HepG2 (cell line): ENCODE results near the gene ZNF684. TPM values are rescaled to one million over a fixed set of nuclear protein-coding genes. Genes with fewer than 3 reads are reported as not detected.

Experiments
- AKAP8 ChIP-seq: sonication (generic); formaldehyde crosslinking; IDR thresholded peaks from 2 replicates; pipeline ENCODE4 v1.5.1; 2020; ENCODE audit warnings: mild to moderate bottlenecking, missing genetic modification reagents
- ARHGAP35 ChIP-seq: sonication (generic); formaldehyde crosslinking; IDR thresholded peaks from 2 replicates; pipeline ENCODE4 v1.9.0; 2022; ENCODE audit warnings: mild to moderate bottlenecking, inconsistent platforms, moderate library complexity, missing genetic modification reagents, borderline replicate concordance
- DMAP1 ChIP-seq: IDR thresholded peaks from 2 replicates; pipeline ENCODE4 v1.6.1; 2016
- FOXK2 ChIP-seq: fragments of 450-650 bp; IDR thresholded peaks from 2 replicates; pipeline ENCODE4 v1.6.1; 2016
- HCFC1 ChIP-seq: fragments of 150-350 bp; IDR thresholded peaks from 2 replicates; pipeline ENCODE4 v1.6.1; 2014; ENCODE audit warnings: low read depth, low read length
- KIAA2018 ChIP-seq: sonication (generic); formaldehyde crosslinking; IDR thresholded peaks from 2 replicates; pipeline ENCODE4 v1.5.0; 2020; ENCODE audit warnings: mild to moderate bottlenecking, missing genetic modification reagents, borderline replicate concordance
- LBX2 ChIP-seq: sonication (generic); formaldehyde crosslinking; IDR thresholded peaks from 2 replicates; pipeline ENCODE4 v1.5.0; 2020; ENCODE audit warnings: missing genetic modification reagents, mild to moderate bottlenecking, borderline replicate concordance
- NFAT5 ChIP-seq: sonication (generic); formaldehyde crosslinking; IDR thresholded peaks from 2 replicates; pipeline ENCODE4 v1.4.0; 2020; ENCODE audit warnings: missing genetic modification reagents
- SIX4 ChIP-seq: sonication (generic); formaldehyde crosslinking; IDR thresholded peaks from 2 replicates; pipeline ENCODE4 v1.4.0; 2020; ENCODE audit warnings: missing genetic modification reagents
- SRF ChIP-seq: IDR thresholded peaks from 2 replicates; pipeline ENCODE4 v1.6.1; 2011; ENCODE audit warnings: mild to moderate bottlenecking, low read depth, low read length, moderate library complexity
- ZFP90 ChIP-seq: sonication (generic); formaldehyde crosslinking; IDR thresholded peaks from 2 replicates; pipeline ENCODE4 v1.8.0; 2022; ENCODE audit warnings: missing genetic modification reagents, mild to moderate bottlenecking, inconsistent platforms, borderline replicate concordance
- ZNF136 ChIP-seq: sonication (generic); formaldehyde crosslinking; IDR thresholded peaks from 2 replicates; pipeline ENCODE4 v1.8.1; 2022; ENCODE audit warnings: low read depth, mild to moderate bottlenecking, moderate library complexity, missing genetic modification reagents
- ZNF329 ChIP-seq: sonication (generic); formaldehyde crosslinking; IDR thresholded peaks from 2 replicates; pipeline ENCODE4 v1.9.0; 2021; ENCODE audit warnings: low read depth, mild to moderate bottlenecking, missing genetic modification reagents
- ZNF451 ChIP-seq: sonication (generic); formaldehyde crosslinking; IDR thresholded peaks from 2 replicates; pipeline ENCODE4 v1.5.0; 2020; ENCODE audit warnings: mild to moderate bottlenecking, missing genetic modification reagents
- ZNF510 ChIP-seq: sonication (generic); formaldehyde crosslinking; IDR thresholded peaks from 2 replicates; pipeline ENCODE4 v1.4.0; 2020; ENCODE audit warnings: low read depth, mild to moderate bottlenecking, missing genetic modification reagents
- ZNF580 ChIP-seq: IDR thresholded peaks from 2 replicates; pipeline ENCODE4 v1.6.1; 2016; ENCODE audit warnings: low read depth, borderline replicate concordance
- polyA plus RNA-seq, 8 experiments: library from polyadenylated mRNA; depleted of rRNA in 3 of 8; stranded (reverse) in 7 of 8; unstranded in 1 of 8; fragments of >200 nt; fragmentation: Illumina TruSeq in 4 of 8; extraction: Trizol in 4 of 8; gene quantifications; 2 replicates each; pipeline versions ENCODE4 v1.2.1 to v1.2.3, GENCODE V29; 2011 to 2016; ENCODE audit warnings: low read depth in 4 of 8, missing spikeins in 1 of 8, mixed read lengths in 1 of 8; ENCODE audit not compliant: insufficient read depth in 1 of 8
- total RNA-seq, 5 experiments: library from RNA; depleted of rRNA; stranded (reverse); fragments of >200 nt; fragmentation: Illumina TruSeq; extraction: Trizol; gene quantifications; 2 replicates each; pipeline ENCODE4 v1.2.3, GENCODE V29; 2016; ENCODE audit warnings: low read depth in 1 of 5

The ZNF684 gene
- total and polyA plus RNA-seq, 2 of the 13 experiments (the other 11 are each of a cell fraction or from before 2014, with no cell fraction given) = 6.5 to 15.2 TPM

GRCh38 chr1:40531381-40532061 lies at the start of gene ZNF684 (continued):
- TF ChIP-seq NFAT5 (CRISPR knock-in tag) = no peak
- TF ChIP-seq ZNF451 (CRISPR knock-in tag) = peak; percentile 24; the same call in 1 of the 2 replicates
- peak; percentile 86 for TF ChIP-seq HCFC1
- TF ChIP-seq ZNF580 (CRISPR knock-in tag) = peak; percentile 60; the same call in 1 of the 2 replicates
- no peak for TF ChIP-seq ZNF136 (CRISPR knock-in tag)
- 0 out of 2 replicates have a peak, but pooled peaks have one; percentile 15 for TF ChIP-seq ARHGAP35
- TF ChIP-seq KIAA2018 = no peak
- TF ChIP-seq SIX4 (CRISPR knock-in tag) = no peak
- TF ChIP-seq SRF = peak; percentile 30; the same call in 1 of the 2 replicates
- no peak for TF ChIP-seq ZNF510 (CRISPR knock-in tag)
- no peak for TF ChIP-seq AKAP8 (CRISPR knock-in tag)
- no peak for TF ChIP-seq LBX2 (CRISPR knock-in tag)
- TF ChIP-seq ZNF329 = no peak
- TF ChIP-seq FOXK2 = no peak
- TF ChIP-seq DMAP1 (CRISPR knock-in tag) = peak; percentile 58; the same call in 1 of the 2 replicates
- peak; percentile 14; the same call in 1 of the 2 replicates for TF ChIP-seq ZFP90 (CRISPR knock-in tag)
